Upper lobe of right lung (tissue), 1 donor: ENCODE results near the gene USP10. TPM values are rescaled to one million over a fixed set of nuclear protein-coding genes. Genes with fewer than 3 reads are reported as not detected.
A peak's percentile ranks its signal among the peaks of the same experiment; 100 is the strongest.

Experiments used
- ATAC-seq: fragments of 200-7000 bp; cut with Tn5 transposase; one replicate; pipeline ENCODE4 v1.9.1; 2020; ENCODE audit warnings: mild to moderate bottlenecking, moderate library complexity
- DNase-seq: peaks from one replicate; pipeline ENCODE4 v3.0.0-alpha.2; 2020
- H3K27ac ChIP-seq: fragments of 200-600 bp; one replicate; pipeline ENCODE4 v1.8.0; 2022
- H3K27me3 ChIP-seq: fragments of 200-600 bp; one replicate; pipeline ENCODE4 v1.8.0; 2022; ENCODE audit warnings: mild to moderate bottlenecking
- H3K36me3 ChIP-seq: fragments of 200-600 bp; one replicate; pipeline ENCODE4 v1.8.0; 2022
- H3K4me1 ChIP-seq: fragments of 200-600 bp; one replicate; pipeline ENCODE4 v1.8.0; 2022
- H3K4me3 ChIP-seq: fragments of 200-600 bp; one replicate; pipeline ENCODE4 v1.8.0; 2022; ENCODE audit warnings: mild to moderate bottlenecking
- H3K9me3 ChIP-seq: fragments of 200-600 bp; one replicate; pipeline ENCODE4 v1.8.0; 2022
- intact Hi-C: fragments of 100-400 bp; cut with DNase I; formaldehyde crosslinking; loops from one replicate; pipeline ENCODE4 v1.11.0; 2022
- total RNA-seq: library from RNA; stranded (reverse); fragmentation: NEBNext Ultra II Directional; extraction: Animal tissue kit (Norgen Biotek cat#: 25700); gene quantifications from one replicate; pipeline ENCODE4 v1.2.1, GENCODE V29; 2021
- TF ChIP-seq, protein P1 (sequence below): fragments of 200-600 bp; IDR thresholded peaks from one replicate; pipeline ENCODE4 v1.8.0; 2022; ENCODE audit warnings: antibody characterized with exemption
- donor health status: DM: no; HTN: yes; CAD: no; lungs with severe emphysema.

The USP10 gene
- total RNA-seq, 1 donor from 2014 or later = 59.6 TPM

- no peak for ATAC-seq
- TF ChIP-seq, protein P1, sequence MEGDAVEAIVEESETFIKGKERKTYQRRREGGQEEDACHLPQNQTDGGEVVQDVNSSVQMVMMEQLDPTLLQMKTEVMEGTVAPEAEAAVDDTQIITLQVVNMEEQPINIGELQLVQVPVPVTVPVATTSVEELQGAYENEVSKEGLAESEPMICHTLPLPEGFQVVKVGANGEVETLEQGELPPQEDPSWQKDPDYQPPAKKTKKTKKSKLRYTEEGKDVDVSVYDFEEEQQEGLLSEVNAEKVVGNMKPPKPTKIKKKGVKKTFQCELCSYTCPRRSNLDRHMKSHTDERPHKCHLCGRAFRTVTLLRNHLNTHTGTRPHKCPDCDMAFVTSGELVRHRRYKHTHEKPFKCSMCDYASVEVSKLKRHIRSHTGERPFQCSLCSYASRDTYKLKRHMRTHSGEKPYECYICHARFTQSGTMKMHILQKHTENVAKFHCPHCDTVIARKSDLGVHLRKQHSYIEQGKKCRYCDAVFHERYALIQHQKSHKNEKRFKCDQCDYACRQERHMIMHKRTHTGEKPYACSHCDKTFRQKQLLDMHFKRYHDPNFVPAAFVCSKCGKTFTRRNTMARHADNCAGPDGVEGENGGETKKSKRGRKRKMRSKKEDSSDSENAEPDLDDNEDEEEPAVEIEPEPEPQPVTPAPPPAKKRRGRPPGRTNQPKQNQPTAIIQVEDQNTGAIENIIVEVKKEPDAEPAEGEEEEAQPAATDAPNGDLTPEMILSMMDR = no peak
- H3K9me3 ChIP-seq = no peaks in the 10 kb centered on the region
- intact Hi-C loops = no loop called here
- no peak overlapping the region for H3K4me3 ChIP-seq
- no peaks in the 10 kb centered on the region for H3K36me3 ChIP-seq
- no peak for DNase-seq
- H3K27me3 ChIP-seq = no peaks in the 10 kb centered on the region
- H3K27ac ChIP-seq = peak overlapping the region; percentile 34
- no peaks in the 10 kb centered on the region for H3K4me1 ChIP-seq
Observed at GRCh38 chr16:84794626-84795025, 94.8 kb downstream of the USP10 start.

GRCh38 chr16:84795329-84796053 is 95.7 kb downstream of the USP10 start:
- Histone ChIP-seq H3K27me3 (no peaks in the 10 kb centered on the region), H3K27ac (peak overlapping the region; percentile 34), H3K9me3 (no peaks in the 10 kb centered on the region), H3K36me3 (no peaks in the 10 kb centered on the region), H3K4me3 (no peak overlapping the region), H3K4me1 (no peaks in the 10 kb centered on the region)
- TF ChIP-seq, protein P1 = no peak
- intact Hi-C loops = no loop called here
- DNase-seq = no peak
- ATAC-seq = peak; percentile 81

DNA sequence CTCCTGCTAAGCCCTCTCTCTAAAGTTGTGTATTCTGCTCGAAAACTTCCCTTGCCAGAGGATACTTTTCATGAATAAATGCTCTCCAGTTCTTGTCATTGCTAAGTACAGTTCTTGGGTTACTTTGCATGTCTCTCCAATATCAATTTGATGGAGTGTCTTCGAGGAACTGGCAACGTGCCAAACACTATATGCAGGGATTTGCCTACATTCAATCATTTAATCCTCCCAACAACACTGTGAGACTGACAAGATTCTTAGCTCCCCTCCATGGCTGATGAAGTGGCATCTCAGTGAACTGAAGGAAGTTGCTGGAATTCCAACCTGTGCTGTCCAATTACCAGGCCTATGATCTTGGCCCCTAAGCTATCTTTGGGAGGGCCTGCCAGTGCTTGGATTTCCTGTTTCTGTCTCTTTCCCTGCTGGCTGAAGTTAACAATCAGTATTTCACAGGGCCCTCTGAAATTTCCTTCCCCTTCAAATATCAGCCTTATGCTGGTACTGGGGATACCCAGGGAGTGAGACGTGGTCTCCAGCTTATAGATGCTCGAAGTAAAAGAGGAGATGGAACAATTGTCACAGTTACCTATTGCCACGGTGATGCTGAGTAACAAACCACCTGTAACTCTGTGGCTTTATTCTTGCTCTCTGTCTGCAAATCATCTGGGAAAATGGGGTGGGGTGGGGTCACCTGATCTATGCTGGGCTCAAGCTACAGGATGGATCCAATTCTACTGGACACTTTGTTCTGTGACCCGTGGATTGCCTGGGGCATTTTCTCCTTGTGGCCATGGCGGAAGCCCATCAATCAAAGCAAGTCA is 100.6 kb downstream of the USP10 start:
- Histone ChIP-seq H3K9me3 (no peaks in the 10 kb centered on the region), H3K36me3 (no peaks in the 10 kb centered on the region), H3K27ac (no peak overlapping the region), H3K27me3 (no peaks in the 10 kb centered on the region), H3K4me3 (no peak overlapping the region), H3K4me1 (no peaks in the 10 kb centered on the region)
- DNase-seq = no peak
- ATAC-seq = no peak
- intact Hi-C loops = no loop called here
- TF ChIP-seq, protein P1 = no peak

GRCh38 chr16:84803146-84803545 is 103.3 kb downstream of the USP10 start:
- no peak overlapping the region for H3K27ac ChIP-seq
- H3K4me1 ChIP-seq = no peaks in the 10 kb centered on the region
- ATAC-seq = no peak
- no peaks in the 10 kb centered on the region for H3K27me3 ChIP-seq
- H3K9me3 ChIP-seq = no peaks in the 10 kb centered on the region
- H3K36me3 ChIP-seq = no peaks in the 10 kb centered on the region
- H3K4me3 ChIP-seq = no peak overlapping the region
- intact Hi-C loops = no loop called here
- DNase-seq = no peak
- TF ChIP-seq, protein P1 = no peak

GRCh38 chr16:84804326-84804725 is 104.5 kb downstream of the USP10 start:
- Histone ChIP-seq H3K4me1 (no peaks in the 10 kb centered on the region), H3K36me3 (no peaks in the 10 kb centered on the region), H3K9me3 (no peaks in the 10 kb centered on the region), H3K4me3 (no peak overlapping the region), H3K27ac (no peak overlapping the region), H3K27me3 (no peaks in the 10 kb centered on the region)
- DNase-seq = no peak
- TF ChIP-seq, protein P1 = no peak
- intact Hi-C loops = no loop called here
- no peak for ATAC-seq
